Sciatic nerve (tissue), 2 donors: ENCODE results near the gene MRPS2. TPM values are rescaled to one million over a fixed set of nuclear protein-coding genes. Genes with fewer than 3 reads are reported as not detected.

Source experiments
- ATAC-seq: fragments of 200-7000 bp; cut with Tn5 transposase; one replicate; pipeline ENCODE4 v1.9.1; 2020; ENCODE audit warnings: mild to moderate bottlenecking, moderate library complexity
- DNase-seq: peaks from one replicate; pipeline ENCODE4 v3.0.0-alpha.2; 2020; ENCODE audit warnings: low spot score
- intact Hi-C: fragments of 100-400 bp; cut with DNase I; formaldehyde crosslinking; loops from one replicate; pipeline ENCODE4 v1.14.2; 2022
- total RNA-seq: library from RNA; stranded (reverse); fragmentation: NEBNext Ultra II Directional; extraction: Animal tissue kit (Norgen Biotek cat#: 25700); gene quantifications from one replicate; pipeline ENCODE4 v1.2.1, GENCODE V29; 2021
- donor health status: DM: no; HTN: no; CAD: no.
- donor health status: DM: no; HTN: no; CAD: no.

Gene MRPS2
- total RNA-seq, 1 donor from 2014 or later, result 17.5 TPM

DNA sequence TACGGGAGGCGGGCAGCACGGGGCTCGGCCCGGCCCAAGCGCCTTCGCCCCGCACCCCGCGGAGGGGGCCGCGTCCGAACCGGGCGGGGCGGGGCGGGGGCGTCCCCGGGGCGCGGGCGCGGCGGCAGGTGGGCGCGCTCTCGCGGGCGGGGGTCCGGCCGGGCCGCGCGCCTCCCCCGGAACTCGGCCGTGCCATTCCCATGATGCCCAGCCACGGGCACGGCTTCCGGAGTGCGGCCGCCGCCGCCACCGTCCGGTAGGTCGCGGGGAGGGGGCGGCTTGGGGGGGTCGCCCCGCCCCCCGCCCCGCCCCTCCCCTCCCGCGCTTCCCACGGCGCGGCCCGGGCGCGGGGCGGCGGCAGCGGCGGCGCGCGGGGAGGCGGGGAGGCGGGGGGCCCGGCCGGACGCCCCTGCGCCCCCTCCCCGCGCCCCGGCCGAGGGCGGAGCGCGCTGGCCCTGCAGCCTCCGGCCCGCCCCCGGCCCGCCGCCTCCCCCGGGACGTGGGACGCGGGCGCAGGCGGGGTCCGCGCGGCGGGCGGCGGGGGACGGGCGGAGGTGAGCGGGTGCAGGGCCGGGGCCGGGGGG, 20.9 kb upstream of the MRPS2 start, which contains the start of gene PPP1R26:
Gene PPP1R26 (plus strand): TSS at position 314 of the 584 bp plus-strand sequence. CDS start 4,729 bp downstream, outside the sequence.
- no peak for DNase-seq
- intact Hi-C loops, result no loop called here

DNA sequence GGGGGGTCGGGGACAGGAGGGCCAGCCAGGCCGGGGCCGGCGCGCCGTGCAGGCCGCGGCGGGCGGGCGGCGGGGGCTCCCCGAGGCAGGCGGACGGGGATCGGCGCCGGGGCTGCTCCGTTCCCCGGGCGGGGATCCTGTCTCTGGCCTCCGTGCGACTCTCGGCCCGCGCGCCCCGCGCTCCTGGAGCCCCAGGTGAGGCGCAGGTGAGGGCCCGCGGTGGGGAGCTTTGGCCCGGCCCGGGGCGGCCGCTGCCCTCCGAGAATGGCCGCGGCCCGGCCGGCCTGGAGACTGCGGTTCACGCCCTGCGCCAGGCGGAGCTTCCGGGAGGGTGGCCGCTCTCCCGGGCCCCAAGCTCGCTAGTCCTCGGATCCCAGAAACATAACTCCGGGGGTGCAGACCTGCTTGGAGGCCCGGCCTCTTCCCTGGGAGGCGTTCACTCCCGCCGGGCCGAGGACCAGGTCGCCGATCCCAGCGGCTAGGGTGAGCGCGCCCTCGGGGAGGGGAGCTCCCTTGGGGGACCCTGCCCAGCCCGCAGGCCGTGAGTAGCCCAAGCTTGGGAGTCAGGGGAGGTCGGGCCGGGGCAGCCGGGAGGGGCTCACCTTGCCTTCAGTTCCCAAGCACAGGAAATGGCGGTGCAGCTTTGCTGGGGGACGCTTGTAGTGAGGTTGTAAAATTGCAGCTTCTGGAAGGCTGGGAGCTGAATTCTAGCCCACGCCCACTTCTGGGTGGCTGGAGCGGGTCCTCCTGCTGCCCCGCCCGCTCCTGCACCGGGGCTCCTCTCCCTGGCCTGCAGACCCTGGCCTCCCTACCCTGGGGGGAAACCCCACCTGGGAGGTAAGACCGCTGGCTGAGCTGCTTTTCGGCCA, 20.2 kb upstream of the MRPS2 start:
- intact Hi-C loops, result no loop called here
- DNase-seq (no peak), ATAC-seq (peak; percentile 58)

More for the DNA sequence above, 20.9 kb upstream of the MRPS2 start, which contains the start of gene PPP1R26:
- no peak for ATAC-seq

DNA sequence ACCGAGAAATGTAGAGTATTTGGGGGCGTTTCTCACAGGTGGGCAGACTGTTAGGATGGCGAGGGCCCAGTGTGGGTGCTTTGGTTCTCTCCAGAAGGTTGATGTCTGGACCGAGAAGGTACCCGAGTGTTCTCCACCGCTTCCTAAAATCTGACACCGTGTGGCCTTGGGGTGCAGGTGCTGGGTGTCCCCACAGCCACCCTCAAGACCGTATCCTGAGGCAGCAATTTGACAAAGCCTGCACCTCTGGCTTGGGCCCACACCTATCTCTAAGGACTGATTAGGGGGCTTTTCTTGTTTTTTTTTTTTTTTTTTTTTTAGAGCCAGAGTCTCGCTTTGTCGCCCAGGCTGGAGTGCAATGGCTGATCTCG, 19.6 kb upstream of the MRPS2 start:
- ATAC-seq (no peak), DNase-seq (no peak)
- intact Hi-C loops, result no loop called here

DNA sequence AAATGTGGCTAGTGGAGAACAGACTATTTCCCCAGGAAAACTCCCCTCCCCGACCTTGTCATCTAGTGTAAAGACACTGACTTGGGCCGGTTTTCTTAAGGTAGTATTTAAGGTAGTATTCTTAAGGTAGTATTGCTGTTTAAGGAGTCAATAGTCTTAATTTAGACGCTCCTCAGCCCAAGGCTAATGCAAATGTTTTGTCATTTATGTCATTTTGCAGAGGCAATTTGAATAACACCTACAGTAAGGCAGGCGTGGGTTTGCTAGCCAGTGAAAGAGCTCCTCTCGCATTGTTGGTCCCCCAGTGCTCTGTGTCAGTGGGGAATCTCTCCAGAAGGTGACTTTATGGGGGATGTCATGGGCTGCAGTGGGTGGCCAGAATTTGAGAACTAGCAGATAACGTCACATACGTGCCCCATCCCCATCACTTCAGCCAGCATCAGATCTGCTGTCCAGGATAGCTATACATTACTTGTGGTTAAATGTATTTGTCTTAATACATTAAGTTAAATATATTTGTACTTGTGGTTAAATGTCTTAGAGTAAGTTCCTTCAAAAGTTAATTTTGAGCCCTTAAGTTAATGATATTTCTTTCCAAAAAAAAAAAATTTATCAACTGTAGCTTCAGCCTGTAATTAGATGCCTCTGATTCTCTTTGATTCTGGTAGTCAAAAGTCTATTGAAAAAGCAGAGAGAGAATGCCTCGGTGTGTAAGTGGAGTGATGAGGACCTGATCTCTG, 18.3 kb upstream of the MRPS2 start:
- ATAC-seq (no peak), DNase-seq (no peak)
- intact Hi-C loops, result no loop called here

DNA sequence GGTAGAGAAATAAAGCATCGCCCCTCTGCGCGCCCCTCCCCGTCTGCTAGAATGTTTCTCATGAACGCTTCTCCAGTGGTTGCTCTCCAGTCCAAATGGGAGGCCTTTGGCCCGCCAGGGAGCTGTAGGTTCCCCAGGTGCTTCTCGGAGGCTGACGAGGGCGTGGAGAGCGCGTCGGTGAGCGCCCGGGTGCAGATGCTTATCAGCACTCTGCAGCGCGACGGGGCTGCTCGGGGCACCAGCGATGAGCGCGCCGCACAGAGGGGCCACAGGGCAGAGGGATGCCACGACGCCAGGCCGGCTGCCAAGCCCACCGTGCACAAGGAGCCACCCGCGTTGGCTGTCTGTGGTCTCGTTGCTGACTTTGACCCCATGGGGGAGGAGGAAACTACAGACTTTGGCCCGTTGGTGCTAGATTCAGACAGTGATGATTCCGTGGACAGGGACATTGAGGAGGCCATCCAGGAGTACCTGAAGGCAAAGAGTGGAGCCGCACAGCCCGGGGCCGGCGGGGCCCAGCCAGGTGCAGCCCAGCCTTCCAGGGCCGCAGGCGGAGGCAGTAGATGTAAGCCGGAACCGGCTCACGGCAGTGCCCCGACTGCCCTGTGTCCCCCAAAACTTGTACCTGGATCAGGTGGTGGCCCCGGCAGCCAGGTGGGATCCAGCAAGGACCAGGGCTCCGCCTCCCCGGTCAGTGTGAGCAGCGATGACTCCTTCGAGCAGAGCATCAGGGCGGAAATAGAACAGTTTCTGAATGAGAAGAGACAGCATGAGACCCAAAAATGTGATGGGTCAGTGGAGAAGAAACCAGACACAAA, 15.8 kb upstream of the MRPS2 start:
- no peak for DNase-seq
- ATAC-seq, result no peak
- intact Hi-C loops, result no loop called here

DNA sequence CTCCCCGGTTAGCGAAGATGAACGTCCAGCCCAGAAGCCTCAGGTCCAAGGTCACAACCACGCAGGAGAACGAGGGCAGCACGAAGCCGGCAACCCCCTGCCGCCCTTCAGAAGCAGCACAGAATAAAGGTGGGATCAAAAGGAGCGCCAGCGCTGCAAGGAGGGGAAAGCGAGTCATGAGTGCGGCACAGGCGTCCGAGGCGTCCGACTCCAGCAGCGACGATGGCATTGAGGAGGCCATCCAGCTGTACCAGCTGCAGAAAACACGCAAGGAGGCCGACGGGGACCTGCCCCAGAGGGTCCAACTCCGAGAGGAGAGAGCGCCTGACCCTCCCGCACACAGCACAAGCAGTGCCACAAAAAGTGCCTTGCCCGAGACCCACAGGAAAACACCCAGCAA, 15.1 kb upstream of the MRPS2 start:
- intact Hi-C loops, result no loop called here
- ATAC-seq (no peak), DNase-seq (no peak)

DNA sequence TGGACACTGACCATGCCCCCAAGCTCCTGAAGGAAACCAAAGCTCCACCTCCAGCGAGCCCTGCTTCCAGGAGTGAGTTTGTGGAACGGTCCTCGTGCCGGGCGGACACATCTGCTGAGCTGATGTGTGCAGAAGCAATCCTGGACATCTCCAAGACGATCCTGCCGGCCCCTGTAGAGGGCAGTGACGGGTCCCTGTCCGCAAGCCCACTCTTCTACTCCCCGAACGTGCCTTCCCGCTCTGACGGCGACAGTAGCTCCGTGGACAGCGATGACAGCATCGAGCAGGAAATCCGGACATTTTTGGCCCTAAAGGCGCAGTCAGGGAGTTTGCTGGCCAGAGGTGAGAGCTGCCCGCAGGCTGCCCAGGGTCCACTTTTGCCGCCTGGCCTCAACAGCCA, 14.7 kb upstream of the MRPS2 start:
- intact Hi-C loops, result no loop called here
- ATAC-seq (no peak), DNase-seq (no peak)

DNA sequence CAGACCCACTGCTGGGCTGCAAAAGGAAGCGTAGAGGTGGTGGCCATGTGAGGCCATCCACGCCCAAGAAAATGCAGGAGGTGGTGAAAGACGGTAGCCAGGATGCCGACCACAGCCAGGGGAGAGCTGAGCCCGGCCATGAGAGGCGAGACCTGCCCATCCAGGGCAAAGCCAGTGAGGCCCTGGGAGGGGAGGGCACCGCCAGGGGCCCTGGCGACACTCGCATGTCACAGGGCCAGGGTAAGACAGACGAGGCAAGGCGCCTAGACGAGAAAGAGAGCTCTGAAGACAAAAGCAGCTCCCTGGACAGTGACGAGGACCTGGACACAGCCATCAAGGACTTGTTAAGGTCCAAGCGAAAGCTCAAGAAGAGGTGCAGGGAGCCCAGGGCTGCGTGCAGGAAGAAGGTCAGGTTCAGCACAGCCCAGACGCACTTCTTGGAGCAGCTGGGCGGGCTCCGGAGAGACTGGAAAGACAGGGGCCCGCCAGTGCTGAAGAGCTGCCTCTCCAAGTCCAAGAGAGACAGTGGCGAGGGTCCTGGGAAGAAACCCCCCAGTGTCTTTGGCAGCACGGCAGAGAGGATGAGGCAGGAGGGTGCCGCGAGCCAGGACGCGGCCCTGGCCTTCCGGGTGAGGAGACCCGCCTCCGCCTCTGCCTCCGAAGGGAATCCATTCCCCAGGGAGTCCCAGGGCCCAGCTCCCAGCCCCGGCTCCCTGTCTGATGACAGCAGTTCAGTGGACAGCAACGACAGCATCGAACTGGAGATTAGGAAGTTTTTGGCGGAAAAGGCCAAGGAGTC, 14.0 kb upstream of the MRPS2 start:
- intact Hi-C loops, result no loop called here
- DNase-seq (no peak), ATAC-seq (no peak)

DNA sequence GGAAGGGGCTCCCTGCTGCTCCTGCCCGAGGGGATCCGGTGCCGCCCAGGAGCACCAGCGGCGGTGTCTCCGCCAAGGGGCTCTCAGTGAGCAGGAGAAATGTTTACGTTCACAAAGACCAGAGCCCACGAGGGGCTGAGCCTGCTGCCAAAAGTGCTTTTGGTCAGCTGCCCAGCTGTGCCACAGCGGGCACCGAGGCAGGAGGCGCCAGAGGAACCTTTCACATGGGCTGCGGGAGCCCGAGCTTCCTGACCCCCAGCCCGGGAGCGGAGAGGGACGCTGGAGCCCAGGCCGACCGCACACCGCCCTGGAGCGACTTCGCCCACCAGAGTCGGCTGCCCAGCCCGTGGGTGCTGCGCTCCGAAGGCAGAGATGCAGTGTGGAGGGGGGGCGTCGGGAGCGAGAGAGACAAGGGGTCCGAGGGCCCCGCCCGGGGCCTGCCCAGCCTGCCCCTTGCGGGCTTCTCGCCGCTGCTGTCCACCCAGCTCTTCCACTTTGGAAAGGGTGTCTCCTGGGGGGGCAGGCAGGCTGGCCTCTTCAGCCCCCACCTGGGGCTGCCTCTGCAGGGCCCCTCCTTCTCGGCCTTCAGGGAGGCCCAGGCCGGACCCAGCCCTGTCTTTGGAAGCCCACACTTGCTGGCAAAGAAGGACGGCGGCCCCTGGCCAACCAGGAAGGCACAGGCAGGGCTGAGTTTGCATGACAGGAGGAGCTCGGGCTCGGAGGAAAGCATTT, 13.0 kb upstream of the MRPS2 start:
- ATAC-seq, result no peak
- intact Hi-C loops, result no loop called here
- no peak for DNase-seq

DNA sequence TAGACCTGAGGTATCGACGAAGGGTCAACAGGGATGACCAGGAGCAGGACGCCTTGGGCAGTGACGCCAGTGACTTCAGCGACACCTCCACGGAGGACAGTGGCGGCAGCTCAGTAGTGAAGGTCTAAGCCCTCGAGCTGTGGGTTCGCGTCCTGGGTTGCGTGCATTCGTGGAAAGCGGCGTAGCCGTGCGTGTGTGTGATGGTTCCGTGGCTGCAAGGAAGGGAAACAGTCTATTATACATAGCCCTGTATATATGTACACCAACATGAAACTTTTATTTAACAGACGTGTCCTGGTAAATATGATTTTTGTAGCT, 12.5 kb upstream of the MRPS2 start:
- DNase-seq (no peak), ATAC-seq (no peak)
- intact Hi-C loops, result no loop called here

DNA sequence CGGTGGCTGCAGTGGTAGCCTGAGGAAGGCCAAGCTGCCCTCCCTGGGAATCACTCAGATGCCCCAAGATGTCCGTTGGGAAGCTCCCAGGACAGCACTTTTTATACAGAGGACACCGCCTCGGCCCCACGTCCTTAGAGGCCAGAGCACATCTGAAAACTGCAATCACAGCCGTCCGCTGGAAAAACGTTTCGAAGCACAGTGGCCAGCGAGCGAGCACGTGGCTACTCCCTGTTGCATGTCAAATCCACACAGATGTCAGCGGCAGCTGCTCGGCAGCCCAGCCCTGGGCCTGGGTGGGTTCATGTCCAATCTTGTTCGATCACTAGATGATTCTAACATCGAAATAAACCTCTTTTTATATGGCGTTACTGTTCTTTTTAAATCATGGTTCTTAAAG, 12.0 kb upstream of the MRPS2 start:
- no peak for ATAC-seq
- no peak for DNase-seq
- intact Hi-C loops, result no loop called here

DNA sequence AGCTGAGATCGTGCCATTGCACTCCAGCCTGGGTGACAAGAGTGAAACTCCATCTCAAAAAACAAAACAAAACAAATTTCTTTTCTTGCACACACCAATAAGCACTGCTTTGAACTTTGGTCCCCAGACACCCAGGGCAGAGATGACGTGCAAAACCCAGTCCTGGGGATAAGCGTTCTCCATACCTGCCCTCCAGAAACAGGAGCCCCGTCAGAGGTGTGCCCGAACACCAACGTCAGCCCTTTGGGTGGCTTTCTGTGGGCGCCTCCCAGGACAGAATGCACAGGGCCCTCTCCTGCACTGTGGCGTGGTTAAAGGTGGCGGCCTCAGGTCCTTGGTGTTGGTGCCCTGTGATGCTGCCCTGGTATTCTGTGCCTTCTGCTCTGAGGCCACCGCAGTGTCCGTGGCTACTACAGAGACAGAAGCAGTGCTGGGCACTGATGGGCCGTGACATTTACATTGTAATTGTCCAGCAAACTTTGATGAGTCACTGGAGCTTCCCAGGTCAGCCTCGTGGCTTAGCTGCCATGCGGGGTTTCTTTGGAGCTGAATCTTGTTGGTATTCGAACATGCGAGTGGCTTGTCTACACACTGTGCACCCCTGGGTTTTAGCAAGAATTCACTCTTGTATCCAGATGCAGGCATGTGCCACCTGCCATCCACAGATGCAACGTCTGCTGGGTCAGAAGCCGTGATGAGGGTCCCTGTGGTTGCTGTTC, 11.1 kb upstream of the MRPS2 start:
- intact Hi-C loops, result no loop called here
- ATAC-seq, result no peak
- DNase-seq, result no peak

DNA sequence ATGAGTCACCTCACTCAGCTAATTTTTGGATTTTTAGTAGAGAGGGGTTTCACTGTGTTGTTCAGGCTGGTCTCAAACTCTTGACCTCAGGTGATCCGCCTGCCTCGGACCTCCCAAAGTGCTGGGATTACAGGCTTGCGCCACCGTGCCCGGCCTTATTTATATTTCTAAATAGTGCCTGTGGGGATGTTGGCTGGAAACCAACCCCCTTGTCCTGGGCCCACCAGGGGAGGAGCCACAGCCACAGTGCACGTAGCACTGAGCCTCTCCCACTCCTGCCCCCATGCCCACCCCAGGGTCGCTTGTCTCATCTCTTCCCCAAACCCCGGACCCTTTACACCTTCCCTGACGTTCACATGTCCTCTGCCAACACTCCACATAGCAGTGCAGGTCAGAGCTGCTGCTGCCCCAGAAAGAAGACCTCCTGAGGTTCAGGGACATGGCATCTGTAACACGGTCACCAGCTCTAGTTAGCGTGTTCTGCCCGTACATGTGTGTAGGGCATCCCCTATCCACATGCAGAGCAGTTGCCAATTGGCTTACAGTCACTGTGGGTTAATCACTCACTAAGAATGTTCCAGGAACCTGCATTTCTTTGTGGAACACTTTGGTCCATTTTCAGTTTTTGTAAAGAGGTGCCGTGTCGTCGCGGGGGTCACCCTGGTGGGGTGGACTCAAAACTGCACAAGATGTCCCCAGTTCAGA, 10.2 kb upstream of the MRPS2 start:
- ATAC-seq (no peak), DNase-seq (no peak)
- intact Hi-C loops, result no loop called here

DNA sequence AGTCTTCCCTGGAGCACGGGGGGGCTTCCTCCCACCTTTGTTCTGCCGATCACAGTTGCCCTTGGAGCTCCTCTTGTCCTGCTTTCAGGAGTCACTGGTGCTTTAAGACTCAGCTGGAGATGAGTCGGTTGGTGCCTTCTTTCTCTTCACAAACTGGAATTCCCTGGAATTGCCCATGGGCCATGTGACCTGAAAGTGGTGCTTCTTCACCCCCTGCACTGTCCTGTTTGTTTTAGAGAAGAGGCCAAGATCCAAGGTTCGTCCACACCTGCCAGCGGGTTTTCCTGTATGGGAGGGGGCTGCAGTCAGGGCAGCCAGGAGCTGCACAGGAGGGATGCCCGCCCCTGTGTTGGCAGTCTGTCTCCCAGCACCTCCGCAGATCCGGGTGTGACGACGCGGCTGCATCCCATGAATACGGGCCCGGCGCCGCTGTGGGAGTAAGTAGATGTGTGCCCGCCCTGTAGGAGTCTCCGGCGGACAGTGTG, 9.5 kb upstream of the MRPS2 start:
- ATAC-seq (no peak), DNase-seq (no peak)
- intact Hi-C loops, result no loop called here

DNA sequence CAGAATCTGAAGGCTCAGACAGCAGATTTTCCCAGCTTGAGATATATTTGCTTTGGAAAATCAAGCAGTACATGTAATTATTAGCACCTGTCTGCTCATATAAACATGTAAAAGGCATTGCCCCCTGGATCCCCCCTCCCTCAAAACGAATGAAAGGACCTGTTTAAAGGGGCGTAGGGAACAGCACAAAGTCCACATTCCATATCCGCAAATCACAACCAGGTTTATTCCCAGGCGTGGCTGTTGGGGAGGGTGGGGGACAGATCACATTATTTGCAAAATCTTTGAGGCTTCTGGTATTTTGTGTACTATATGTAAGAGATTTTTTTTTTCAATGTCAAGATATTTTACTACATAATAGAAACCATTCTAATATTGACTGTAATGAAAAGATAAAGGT, 8.7 kb upstream of the MRPS2 start:
- ATAC-seq (no peak), DNase-seq (no peak)
- intact Hi-C loops, result no loop called here

DNA sequence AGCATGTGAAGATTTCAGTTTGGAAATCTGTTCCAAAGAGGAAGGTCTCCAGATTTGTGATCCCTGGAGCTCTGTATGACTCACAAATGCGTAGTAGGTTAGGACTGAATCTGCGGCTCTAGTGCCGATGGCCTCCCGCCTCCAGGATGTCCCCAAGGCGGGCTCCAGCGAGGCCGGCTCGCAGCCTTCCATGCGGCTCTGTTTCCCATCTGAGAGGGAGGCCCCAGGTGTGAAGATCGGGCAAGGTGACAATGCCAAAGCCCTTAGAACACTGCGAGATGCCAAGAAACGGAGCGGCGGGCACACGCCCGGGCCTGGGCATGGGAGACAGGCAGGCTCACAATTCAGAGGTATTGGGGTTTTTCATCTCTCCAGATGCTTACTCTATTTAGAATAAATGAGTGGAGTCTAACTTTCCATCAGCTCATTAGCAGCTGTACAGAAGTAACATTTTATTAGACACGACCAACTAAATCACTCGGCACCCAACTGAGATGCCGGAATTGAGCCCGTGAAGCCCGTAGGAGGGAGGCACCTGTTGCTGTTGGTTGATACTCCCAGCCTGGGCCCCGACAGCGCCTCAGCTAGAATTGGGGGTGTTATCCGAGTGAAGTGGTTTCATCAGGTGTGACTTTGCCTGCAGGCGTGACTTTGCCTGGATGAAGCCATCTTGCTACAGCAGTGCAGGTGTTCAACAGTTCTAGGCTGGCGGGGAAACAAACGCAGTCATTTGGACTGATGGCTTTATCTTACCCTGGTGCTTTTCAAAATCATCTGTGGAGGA, 7.4 kb upstream of the MRPS2 start:
- no peak for ATAC-seq
- no peak for DNase-seq
- intact Hi-C loops, result no loop called here
